GM12878 (cell line): Measurements from ENCODE around the gene SLC37A1. TPM values are rescaled to one million over a fixed set of nuclear protein-coding genes. Genes with fewer than 3 reads are reported as not detected.
A peak's percentile ranks its signal among the peaks of the same experiment; 100 is the strongest.

Experiments used
- ATAC-seq: fragments of 200-7000 bp; cut with Tn5 transposase; 3 replicates; pipeline ENCODE4 v1.9.1; 2020; ENCODE audit warnings: mild to moderate bottlenecking, moderate library complexity
- BruUV-seq: library from RNA; stranded (reverse); fragments of 400-500 nt; replicated peaks from 2 replicates; lab custom pipeline; 2021; lab: Mats Ljungman, UMichigan
- CTCF ChIA-PET: fragments of 300-600 bp; sonication (Branson Sonifier 250); formaldehyde crosslinking; extraction: SDS; loops from one replicate; lab custom pipeline; 2021; ENCODE audit warnings: inconsistent platforms; lab: Yijun Ruan, JAX
- POLR2A ChIA-PET: fragments of 350-600 bp; formaldehyde crosslinking; extraction: SDS; loops from one replicate; lab custom pipeline; 2021; ENCODE audit warnings: inconsistent platforms; lab: Charles Lee
- RAD21 ChIA-PET: fragments of 300-600 bp; sonication (Branson Sonifier 250); formaldehyde crosslinking; loops from one replicate; lab custom pipeline; 2023; ENCODE audit warnings: antibody characterized with exemption; ENCODE audit not compliant: unreplicated experiment; lab: Charles Lee
- SMC1A ChIA-PET: fragments of 300-600 bp; sonication (Branson Sonifier 250); formaldehyde crosslinking; loops from one replicate; lab custom pipeline; 2023; ENCODE audit not compliant: unreplicated experiment, uncharacterized antibody; lab: Charles Lee
- DNase-seq: peaks from one replicate; pipeline ENCODE4 v3.0.0-alpha.2; 2011; ENCODE audit warnings: low read depth, low spot score
- FAIRE-seq: peaks from 3 replicates; lab custom pipeline; 2011; peaks lifted over from hg19 to GRCh38; lab: Jason Lieb, UNC
- H2AFZ ChIP-seq: 2 replicates; pipeline ENCODE4 v1.6.0; 2011; ENCODE audit warnings: low read depth, low read length, control low read depth; ENCODE audit not compliant: control insufficient read depth
- H3K27ac ChIP-seq: 2 replicates; pipeline ENCODE4 v1.5.1; 2011; ENCODE audit warnings: control low read depth; ENCODE audit not compliant: control insufficient read depth, insufficient read depth
- H3K27me3 ChIP-seq, 2 experiments: replicated peaks in 1 of 2; 2 replicates each; pipeline versions ENCODE4 v1.6.0 to v1.6.1; 2011; ENCODE audit warnings: low read length in 1 of 2; ENCODE audit not compliant: control insufficient read depth in 2 of 2, insufficient read depth in 2 of 2
- H3K36me3 ChIP-seq, 2 experiments: 2 replicates each; pipeline ENCODE4 v1.5.1; 2011; ENCODE audit warnings: low read length in 1 of 2; ENCODE audit not compliant: control insufficient read depth in 2 of 2, insufficient read depth in 2 of 2
- H3K4me1 ChIP-seq: 2 replicates; pipeline ENCODE4 v1.6.1; 2011; ENCODE audit warnings: mild to moderate bottlenecking, low read length, moderate library complexity, mixed read lengths; ENCODE audit not compliant: control insufficient read depth, insufficient read depth
- H3K4me2 ChIP-seq: 2 replicates; pipeline ENCODE4 v1.6.0; 2011; ENCODE audit warnings: control low read depth; ENCODE audit not compliant: control insufficient read depth, insufficient read depth
- H3K4me3 ChIP-seq: fragments of 200-600 bp; sonication (generic); 2 replicates; pipeline ENCODE4 v1.5.1; 2016
- H3K79me2 ChIP-seq: 2 replicates; pipeline ENCODE4 v1.6.0; 2011; ENCODE audit warnings: low read length; ENCODE audit not compliant: control insufficient read depth, insufficient read depth
- H3K9ac ChIP-seq: 2 replicates; pipeline ENCODE4 v1.8.0; 2011; ENCODE audit warnings: low read length, control low read depth, mixed read lengths; ENCODE audit not compliant: control insufficient read depth, insufficient read depth
- H3K9me3 ChIP-seq: replicated peaks from 3 replicates; pipeline ENCODE4 v1.5.1; 2011; ENCODE audit warnings: mild to moderate bottlenecking, low read length; ENCODE audit not compliant: control insufficient read depth, insufficient read depth
- H4K20me1 ChIP-seq: 2 replicates; pipeline ENCODE4 v1.6.0; 2011; ENCODE audit not compliant: control insufficient read depth, insufficient read depth
- ATF2 ChIP-seq: IDR thresholded peaks from 2 replicates; pipeline ENCODE4 v1.6.1; 2012; ENCODE audit warnings: low read length, inconsistent platforms
- ATF7 ChIP-seq: fragments of 450-650 bp; IDR thresholded peaks from 2 replicates; pipeline ENCODE4 v1.6.1; 2016; ENCODE audit warnings: low read depth, mild to moderate bottlenecking
- BCL11A ChIP-seq: IDR thresholded peaks from 2 replicates; pipeline ENCODE4 v1.6.1; 2011; ENCODE audit warnings: low read depth, low read length
- CTCF ChIP-seq, 3 experiments: IDR thresholded peaks in 2 of 3; conservative IDR thresholded peaks in 1 of 3; 2 replicates each; pipeline ENCODE4 v1.5.1; 2011; ENCODE audit warnings: low read depth in 3 of 3, low read length in 3 of 3, mild to moderate bottlenecking in 3 of 3, control low read depth in 2 of 3, moderate library complexity in 2 of 3, inconsistent platforms in 1 of 3, mixed read lengths in 1 of 3; ENCODE audit not compliant: control insufficient read depth in 2 of 3, insufficient read depth in 1 of 3; ENCODE audit errors: extremely low read depth in 1 of 3
- EED ChIP-seq: sonication (generic); IDR thresholded peaks from 2 replicates; pipeline ENCODE4 v1.6.1; 2016; ENCODE audit warnings: antibody characterized with exemption, low read depth
- FOXK2 ChIP-seq: fragments of 450-650 bp; IDR thresholded peaks from 2 replicates; pipeline ENCODE4 v1.6.1; 2017; ENCODE audit warnings: mild to moderate bottlenecking, moderate library complexity
- HDAC6 ChIP-seq: fragments of 200-600 bp; sonication (generic); IDR thresholded peaks from one replicate; pipeline ENCODE4 v1.8.0; 2017; ENCODE audit warnings: antibody characterized with exemption; ENCODE audit not compliant: unreplicated experiment
- HDGF ChIP-seq: fragments of 450-650 bp; IDR thresholded peaks from 2 replicates; pipeline ENCODE4 v1.6.1; 2016; ENCODE audit warnings: antibody characterized with exemption
- IKZF2 ChIP-seq, 2 experiments: fragments of 450-650 bp; IDR thresholded peaks; 2 replicates each; pipeline ENCODE4 v1.6.1; 2017; ENCODE audit warnings: mild to moderate bottlenecking in 2 of 2, moderate library complexity in 2 of 2
- MXI1 ChIP-seq: fragments of 150-350 bp; IDR thresholded peaks from 2 replicates; pipeline ENCODE4 v1.6.1; 2011; ENCODE audit warnings: low read depth, mild to moderate bottlenecking, inconsistent platforms, low read length, improper control_type of control experiment
- NKRF ChIP-seq: fragments of 450-650 bp; conservative IDR thresholded peaks from 2 replicates; pipeline ENCODE4 v1.6.1; 2017; ENCODE audit warnings: mild to moderate bottlenecking, moderate library complexity
- POLR2AphosphoS5 ChIP-seq: IDR thresholded peaks from 2 replicates; pipeline ENCODE4 v1.6.1; 2011; ENCODE audit warnings: mild to moderate bottlenecking, low read length, inconsistent platforms
- RCOR1 ChIP-seq: conservative IDR thresholded peaks from 2 replicates; pipeline ENCODE4 v1.6.1; 2012; ENCODE audit warnings: low read depth, low read length, improper control_type of control experiment
- whole genome bisulfite sequencing: methylation state at CpG from one replicate; pipeline ENCODE4 v1.1.6; 2016; ENCODE audit warnings: low lambda C conversion rate; ENCODE audit not compliant: insufficient replicate concordance, insufficient coverage; ENCODE audit errors: missing lambda C conversion rate; 5-methylcytosine and 5-hydroxymethylcytosine counted together
- in situ Hi-C: fragments of 300-500 bp; cut with MboI; formaldehyde crosslinking; loops from 9 replicates; pipeline ENCODE4 v1.14.3; 2018; ENCODE audit warnings: mixed read lengths
- intact Hi-C: fragments of 100-400 bp; cut with micrococcal nuclease; formaldehyde crosslinking; loops from one replicate; pipeline ENCODE4 v1.14.2; 2022; ENCODE audit not compliant: unreplicated experiment
- polyA plus RNA-seq, 11 experiments: library from polyadenylated mRNA; depleted of rRNA in 4 of 11; unstranded in 6 of 11; stranded (reverse) in 5 of 11; fragments of >200 nt; fragmentation: Nextera tagmentation in 4 of 11; fragmentation: Illumina TruSeq in 1 of 11; extraction: Ambion mirVana in 4 of 11; extraction: Trizol in 1 of 11; gene quantifications; 1 replicate in 1 of 11; 2 replicates in 10 of 11; pipeline versions ENCODE4 v1.2.1 to v1.2.3, GENCODE V29; 2011 to 2016; ENCODE audit warnings: inconsistent platforms in 2 of 11, missing spikeins in 2 of 11, low read depth in 1 of 11
- total RNA-seq, 4 experiments: library from RNA; depleted of rRNA in 3 of 4; stranded (reverse); fragments of >200 nt in 3 of 4; fragmentation: Illumina TruSeq in 1 of 4; extraction: Trizol in 1 of 4; gene quantifications; 2 replicates each; pipeline versions ENCODE4 v1.2.1 to v1.2.3, GENCODE V29; 2013 to 2021
- TF ChIP-seq, protein P1 (sequence below): fragments of 450-650 bp; IDR thresholded peaks from 2 replicates; pipeline ENCODE4 v1.6.1; 2017; ENCODE audit warnings: mild to moderate bottlenecking, low read depth, inconsistent platforms; ENCODE audit not compliant: poor library complexity, severe bottlenecking

The SLC37A1 gene
- total and polyA plus RNA-seq, 10 of the 15 experiments (the other 5 are each of a cell fraction or from before 2014, with no cell fraction given): 1.1 to 35.5 (median 24.4) TPM

DNA sequence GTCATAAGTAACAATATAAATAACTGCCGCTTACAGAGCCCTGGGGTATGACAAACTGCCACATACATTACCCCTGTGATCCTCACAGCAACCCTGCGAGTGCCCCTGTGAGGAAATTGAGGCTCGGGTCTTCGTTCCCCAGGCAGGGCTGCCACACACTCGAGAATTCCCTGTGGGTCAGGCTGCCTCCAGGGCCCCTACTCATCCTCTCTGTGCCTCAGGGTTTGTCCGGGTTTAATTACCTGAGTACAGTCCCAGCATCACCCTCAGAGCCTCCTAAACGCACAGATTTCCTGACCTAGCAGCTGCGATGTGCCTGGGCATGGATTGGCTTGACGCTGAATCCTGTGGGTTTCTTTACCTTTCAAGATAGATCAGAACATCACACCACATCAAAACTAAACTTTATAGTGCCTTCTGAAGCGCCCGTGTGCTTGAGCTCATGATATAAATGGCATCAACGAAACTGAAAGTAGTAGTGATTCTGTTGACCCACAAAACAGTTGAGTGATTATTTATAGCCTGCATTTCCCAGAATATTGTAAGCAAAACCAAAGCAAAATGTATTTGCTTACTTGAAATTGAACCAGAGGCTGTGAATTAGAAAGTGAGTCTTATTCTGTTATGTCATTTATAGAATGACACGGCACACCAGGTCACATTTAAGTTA lies 14.0 kb downstream of the SLC37A1 start:
- peaks cover 81% of the 10 kb centered on the region for H3K4me1 ChIP-seq
- in situ Hi-C loops: no loop called here
- H3K36me3 ChIP-seq: peaks cover 6 to 7% of the 10 kb centered on the region in 2 experiments
- BruUV-seq: no TSS peak
- CTCF ChIA-PET: interaction anchor here (0.6 to 7.5 kb wide), 10 partner anchors 9 to 119 kb away, joined by 3 to 65 read pairs (median 7); partner anchors contain the start of gene SLC37A1
- H3K27me3 ChIP-seq: no peaks in the 10 kb centered on the region
- H3K4me3 ChIP-seq: peak overlapping the region; percentile 46; the same call in 1 of the 2 replicates
- RAD21 ChIA-PET: interaction anchor here (0.7 to 7.7 kb wide), 13 partner anchors 8 to 243 kb away, joined by 3 to 87 read pairs (median 9); partner anchors contain the start of genes RSPH1 and SLC37A1
- intact Hi-C loops: loop anchor here (1.0 kb wide), 1 partner anchor 31 kb away; the partner anchor contains the start of gene RSPH1
- POLR2A ChIA-PET: interaction anchor here (0.7 to 6.7 kb wide), 11 partner anchors 8 to 106 kb away, joined by 3 to 82 read pairs (median 5); partner anchors contain the start of gene SLC37A1
- H3K9ac ChIP-seq: peak overlapping the region; percentile 57
- ATAC-seq: peak; percentile 55
- H4K20me1 ChIP-seq: no peaks in the 10 kb centered on the region
- H3K27ac ChIP-seq: peak overlapping the region; percentile 87
- H3K4me2 ChIP-seq: peak overlapping the region; percentile 90
- no peaks in the 10 kb centered on the region for H3K9me3 ChIP-seq
- no peak overlapping the region for H2AFZ ChIP-seq
- DNase-seq: peak; percentile 80
- WGBS: 0% methylated on average over 13 of the region's 13 CpGs
- peaks cover 6% of the 10 kb centered on the region for H3K79me2 ChIP-seq
- SMC1A ChIA-PET: interaction anchor here (0.7 to 10.8 kb wide), 13 partner anchors 9 to 140 kb away, joined by 3 to 132 read pairs (median 11); partner anchors contain the start of gene SLC37A1
- peak; percentile 78 for FAIRE-seq
- TF ChIP-seq CTCF (IDR thresholded peaks at IDR 0.05 in 2 of 3, conservative IDR thresholded peaks at IDR 0.05 in 1 of 3; ENCODE audit: control insufficient read depth in 2 of 3, extremely low read depth in 1 of 3, insufficient read depth in 1 of 3, low read depth in 3 of 3, low read length in 3 of 3) (no peak), FOXK2 (no peak), NKRF (no peak; the same call in 1 of the 2 replicates), EED (peak; percentile 78), POLR2AphosphoS5 (0 out of 2 replicates have a peak, but pooled peaks have one; percentile 36), ATF2 (no peak), HDAC6 (no peak), MXI1 (0 out of 2 replicates have a peak, but pooled peaks have one; percentile 28), BCL11A (peak; percentile 43; the same call in 1 of the 2 replicates), HDGF (peak; percentile 29; the same call in 1 of the 2 replicates), ATF7 (peak; percentile 89), RCOR1 (no peak), IKZF2 (IDR thresholded peaks at IDR 0.05) (peak; percentile 80 to 82)
- TF ChIP-seq, protein P1, sequence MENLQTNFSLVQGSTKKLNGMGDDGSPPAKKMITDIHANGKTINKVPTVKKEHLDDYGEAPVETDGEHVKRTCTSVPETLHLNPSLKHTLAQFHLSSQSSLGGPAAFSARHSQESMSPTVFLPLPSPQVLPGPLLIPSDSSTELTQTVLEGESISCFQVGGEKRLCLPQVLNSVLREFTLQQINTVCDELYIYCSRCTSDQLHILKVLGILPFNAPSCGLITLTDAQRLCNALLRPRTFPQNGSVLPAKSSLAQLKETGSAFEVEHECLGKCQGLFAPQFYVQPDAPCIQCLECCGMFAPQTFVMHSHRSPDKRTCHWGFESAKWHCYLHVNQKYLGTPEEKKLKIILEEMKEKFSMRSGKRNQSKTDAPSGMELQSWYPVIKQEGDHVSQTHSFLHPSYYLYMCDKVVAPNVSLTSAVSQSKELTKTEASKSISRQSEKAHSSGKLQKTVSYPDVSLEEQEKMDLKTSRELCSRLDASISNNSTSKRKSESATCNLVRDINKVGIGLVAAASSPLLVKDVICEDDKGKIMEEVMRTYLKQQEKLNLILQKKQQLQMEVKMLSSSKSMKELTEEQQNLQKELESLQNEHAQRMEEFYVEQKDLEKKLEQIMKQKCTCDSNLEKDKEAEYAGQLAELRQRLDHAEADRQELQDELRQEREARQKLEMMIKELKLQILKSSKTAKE: peak; percentile 67
